ENCODE results near the gene DNAJB5.
A peak's percentile ranks its signal among the peaks of the same experiment; 100 is the strongest.

Gene DNAJB5

GRCh38 chr9:34985311-34985899, 4.1 kb upstream of the DNAJB5 start:
- DNase-seq: peak; percentile 35 to 61

GRCh38 chr9:34986540-34987047, 3.0 kb upstream of the DNAJB5 start:
- DNase-seq: peak in 1 of 2 experiments; percentile 15

- peak in 1 of 2 experiments; percentile 3 for DNase-seq
Measured at GRCh38 chr9:34987160-34987901, 2.2 kb upstream of the DNAJB5 start.

DNA sequence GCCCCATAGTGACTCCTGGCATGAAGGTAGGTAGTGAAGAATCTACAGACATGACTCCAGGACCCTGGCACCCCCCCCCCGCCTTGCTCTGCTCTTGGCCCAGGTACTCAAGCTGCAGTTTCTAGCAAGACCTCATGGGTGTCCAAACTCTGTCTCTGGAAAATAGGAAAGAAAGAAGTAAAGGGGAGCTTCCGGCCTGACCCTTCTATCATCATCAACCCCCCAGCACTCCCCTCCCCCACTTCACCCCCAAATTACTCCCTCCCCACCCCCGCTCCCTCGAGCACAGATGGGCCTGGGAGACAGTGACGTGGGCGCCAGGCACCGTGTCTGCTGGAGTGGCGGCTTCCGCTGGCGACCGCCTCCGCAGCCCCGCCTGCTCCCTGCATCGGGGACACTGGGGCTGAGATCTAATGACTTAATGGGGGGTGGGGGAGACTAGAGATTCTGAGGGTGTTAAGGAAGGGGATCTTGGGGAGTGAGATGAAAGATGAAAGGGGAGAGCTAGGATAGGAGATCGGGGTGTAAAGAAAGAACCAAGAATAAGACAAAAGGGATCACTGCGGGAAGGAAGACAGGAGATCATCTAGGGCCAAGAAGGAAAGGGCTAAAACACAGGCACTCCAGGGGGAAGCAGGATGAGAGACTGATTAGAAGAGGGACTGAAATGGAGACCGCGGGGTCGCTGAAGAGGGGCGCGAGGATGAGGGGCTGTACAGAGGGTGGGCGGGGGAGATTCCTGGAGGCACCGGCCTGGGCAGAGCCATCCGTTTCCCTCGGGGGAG, 1.1 kb upstream of the DNAJB5 start:
- DNase-seq: peak in 1 of 2 experiments; percentile 19

DNA sequence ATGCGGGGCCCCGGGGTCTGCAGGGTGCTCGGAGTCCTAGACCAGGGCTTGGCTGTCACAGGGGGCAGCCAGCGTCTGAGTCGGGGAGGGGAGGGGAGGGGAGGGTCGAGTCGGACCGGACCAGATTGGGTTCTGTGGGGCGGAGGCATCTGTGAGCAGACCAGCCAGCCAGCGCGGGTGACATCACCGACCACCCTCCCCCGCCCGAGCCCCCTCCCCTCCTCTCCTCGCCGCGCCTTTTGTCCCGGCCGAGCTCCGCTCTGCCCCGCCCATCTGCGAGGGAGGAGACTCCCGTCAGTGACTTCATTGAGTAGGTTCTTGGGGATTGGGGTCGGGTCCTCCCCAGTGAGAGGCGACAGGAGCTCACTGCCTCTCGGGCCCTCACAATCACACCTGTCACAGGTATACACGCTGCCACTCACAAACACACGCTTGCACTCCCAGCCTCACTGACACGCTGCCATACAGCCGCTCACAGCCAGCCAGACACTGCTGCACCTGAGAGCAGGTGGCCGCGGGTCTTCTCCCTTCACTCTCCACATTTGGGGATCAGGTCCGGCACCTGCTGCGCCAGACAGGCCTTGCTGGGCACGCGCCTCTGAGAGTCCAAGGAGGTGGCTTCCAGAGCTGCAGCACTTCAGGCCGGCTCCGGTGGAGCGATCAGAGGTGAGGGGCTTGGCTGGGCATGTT, 546 bp downstream of the DNAJB5 start:
- peak; percentile 36 to 64 for DNase-seq

- DNase-seq: no peak
Measured at GRCh38 chr9:34990908-34991606, 1.5 kb downstream of the DNAJB5 start.

- DNase-seq: peak in 1 of 2 experiments; percentile 18
Measured at GRCh38 chr9:34991607-34992375, 2.2 kb downstream of the DNAJB5 start.

- DNase-seq: no peak
Measured at GRCh38 chr9:34992376-34992951, 2.9 kb downstream of the DNAJB5 start.

DNA sequence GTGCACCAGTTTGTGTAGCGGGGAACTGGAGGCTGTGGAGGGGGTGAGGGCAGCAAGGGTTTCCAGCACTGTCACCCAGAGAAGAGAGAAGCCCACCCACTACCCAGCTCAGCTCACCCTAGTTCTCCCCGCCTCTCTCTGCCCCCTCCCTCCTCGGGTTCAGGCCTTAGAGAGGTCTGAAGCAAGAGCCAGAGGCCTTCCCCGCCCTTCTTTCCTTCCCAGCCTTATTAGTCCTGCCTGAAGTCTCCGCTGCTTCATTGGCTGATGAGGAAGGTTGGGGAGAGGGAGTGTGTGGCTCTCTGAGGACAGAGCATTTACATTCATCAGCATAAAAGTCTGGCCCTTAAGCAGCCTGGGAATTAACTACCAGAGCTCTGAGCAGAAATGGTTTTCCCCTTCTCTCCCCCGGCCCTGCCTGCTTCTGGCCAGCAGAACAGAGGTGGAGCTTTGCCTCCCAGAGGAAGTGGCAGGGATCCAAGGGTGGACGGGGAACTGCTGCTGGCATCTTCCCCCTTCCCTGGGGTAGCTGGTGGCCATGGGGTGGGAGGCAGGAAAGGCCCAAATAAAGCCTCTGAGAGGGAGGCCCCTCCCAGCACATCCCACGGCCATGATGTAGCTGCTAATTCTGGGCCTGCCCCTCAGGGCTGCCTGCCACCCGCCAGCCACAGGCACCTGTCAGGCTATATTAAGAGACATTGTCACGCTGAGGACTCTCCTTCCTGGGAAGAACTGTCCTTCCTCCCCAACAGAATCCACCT, 4.1 kb downstream of the DNAJB5 start:
- peak in 1 of 2 experiments; percentile 15 for DNase-seq

DNA sequence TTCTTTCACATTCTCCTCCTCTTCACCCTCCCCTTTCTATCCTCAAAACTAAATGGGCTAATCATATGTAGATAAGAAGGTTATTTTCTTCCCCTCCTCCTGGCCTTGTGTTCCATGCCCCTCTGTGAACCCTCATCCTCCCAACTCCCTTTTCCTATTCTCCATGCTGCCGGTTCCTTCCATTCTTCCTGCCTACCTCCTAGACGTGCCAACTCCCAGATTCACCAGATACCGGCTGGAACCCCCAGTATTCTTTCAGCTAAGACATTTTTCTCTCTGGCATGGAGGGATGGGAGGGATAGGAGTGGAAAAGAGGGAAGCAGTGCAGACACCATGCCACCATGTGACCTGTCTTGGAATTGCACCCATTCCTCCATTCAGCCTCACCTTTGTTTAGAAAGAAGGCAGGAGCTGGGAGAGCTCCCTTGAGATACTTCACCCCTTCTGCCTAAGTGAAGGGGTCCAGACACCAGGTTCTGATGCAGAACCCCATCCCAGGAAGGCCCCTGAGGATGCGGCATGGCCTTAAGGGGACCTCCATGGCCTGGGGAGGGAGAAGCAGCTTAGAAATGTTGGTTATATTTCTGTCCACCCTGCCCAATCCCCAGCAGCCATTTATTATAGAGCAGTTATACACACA, 4.8 kb downstream of the DNAJB5 start:
- DNase-seq: peak in 1 of 2 experiments; percentile 72

DNA sequence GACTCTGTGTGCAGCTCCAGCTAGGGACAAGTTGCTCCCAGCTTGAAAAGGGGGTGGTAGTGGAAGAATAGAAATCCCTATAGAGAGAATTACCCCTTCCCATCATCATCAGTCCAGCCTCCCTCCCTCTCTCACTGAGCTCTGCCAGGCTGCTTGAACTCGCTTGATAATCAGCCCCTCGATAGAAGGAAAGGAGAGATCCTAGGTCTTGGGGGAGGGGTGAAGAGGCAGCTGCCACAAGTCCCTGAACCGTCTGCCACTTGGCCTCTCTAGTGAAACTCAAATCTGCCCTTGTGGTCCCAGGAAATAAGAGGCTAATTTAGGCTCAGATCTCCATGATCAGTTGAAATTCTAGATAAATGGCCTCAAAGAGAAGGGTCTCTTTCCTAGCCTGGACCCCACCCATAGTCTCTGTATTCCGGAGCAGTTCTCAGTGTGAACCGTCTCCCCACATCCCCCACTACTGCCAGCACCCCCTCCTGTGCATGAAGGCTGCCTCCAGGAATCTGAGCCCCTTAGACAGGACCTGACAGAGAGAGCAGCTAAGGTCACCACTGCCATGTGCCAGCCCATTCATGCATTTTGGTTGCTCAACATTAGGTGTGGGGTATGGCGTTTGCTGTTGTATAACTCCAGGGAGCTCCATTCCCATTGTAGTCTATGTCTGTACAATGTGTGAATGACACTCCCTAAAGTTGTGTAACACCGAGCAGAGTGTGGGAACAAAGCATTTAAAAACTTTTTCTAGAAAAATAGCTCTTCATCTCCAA, 5.5 kb downstream of the DNAJB5 start:
- DNase-seq: no peak

GRCh38 chr9:34995670-34996060, 6.1 kb downstream of the DNAJB5 start:
- no peak for DNase-seq

GRCh38 chr9:34996181-34996904, 6.8 kb downstream of the DNAJB5 start:
- DNase-seq: no peak

DNA sequence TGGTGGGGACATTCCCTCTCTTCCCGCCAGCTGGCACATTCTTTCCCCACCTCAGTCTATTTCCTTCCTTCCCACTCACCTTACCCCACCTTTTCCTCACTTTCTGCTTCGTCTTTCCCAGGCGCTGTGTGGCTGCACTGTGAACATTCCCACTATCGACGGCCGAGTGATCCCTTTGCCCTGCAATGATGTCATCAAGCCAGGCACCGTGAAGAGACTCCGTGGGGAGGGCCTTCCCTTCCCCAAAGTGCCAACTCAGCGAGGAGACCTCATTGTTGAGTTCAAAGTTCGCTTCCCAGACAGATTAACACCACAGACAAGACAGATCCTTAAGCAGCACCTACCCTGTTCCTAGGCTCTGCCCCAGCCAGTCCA, 7.3 kb downstream of the DNAJB5 start:
- no peak for DNase-seq

- DNase-seq: no peak
Measured at GRCh38 chr9:34997379-34997781, 7.8 kb downstream of the DNAJB5 start.

DNA sequence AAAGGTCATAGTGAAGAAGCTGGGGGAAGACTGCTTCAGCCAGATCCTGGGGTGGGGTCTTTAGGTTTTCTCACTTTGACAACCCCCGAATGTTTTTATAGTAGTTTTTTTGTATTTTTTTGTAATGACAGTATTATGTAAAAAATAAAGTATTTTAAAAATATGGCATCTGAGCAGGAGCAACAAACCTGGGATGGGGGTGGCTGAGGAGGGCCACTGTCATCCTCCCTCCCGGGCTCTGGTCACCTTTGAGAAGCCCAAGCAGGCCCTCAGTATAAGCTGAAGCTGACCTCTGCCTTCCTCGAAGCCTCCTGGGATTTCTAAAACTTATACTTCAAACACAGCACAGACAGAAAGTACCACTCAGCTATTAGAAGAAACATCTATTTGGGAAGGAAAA, 8.7 kb downstream of the DNAJB5 start:
- no peak for DNase-seq

GRCh38 chr9:34999576-34999975, 10.0 kb downstream of the DNAJB5 start:
- DNase-seq: no peak

- DNase-seq: no peak
Measured at GRCh38 chr9:35000535-35001284, 11.2 kb downstream of the DNAJB5 start.

Data from NCI-H526 (cell line).